Fibroblast of lung (primary cell): ENCODE data around the gene NAT14. TPM values are rescaled to one million over a fixed set of nuclear protein-coding genes. Genes with fewer than 3 reads are reported as not detected.
A peak's percentile ranks its signal among the peaks of the same experiment; 100 is the strongest.

Source experiments
- DNase-seq, 2 donors: peaks; one replicate each; pipeline versions ENCODE4 v3.0.0 to v3.0.0-alpha.2; 2010; ENCODE audit warnings: low read depth in 2 of 2
- H2AFZ ChIP-seq: 2 replicates; pipeline ENCODE4 v1.5.1; 2012; ENCODE audit warnings: low read length, control low read depth, inconsistent platforms
- H3K27ac ChIP-seq: 2 replicates; pipeline ENCODE4 v1.5.1; 2011; ENCODE audit warnings: low read length, control low read depth; ENCODE audit not compliant: insufficient read depth
- H3K27me3 ChIP-seq: 2 replicates; pipeline ENCODE4 v1.5.1; 2011; ENCODE audit warnings: mild to moderate bottlenecking, low read length; ENCODE audit not compliant: control insufficient read depth, insufficient read depth
- H3K36me3 ChIP-seq: 2 replicates; pipeline ENCODE4 v1.5.1; 2011; ENCODE audit warnings: low read length; ENCODE audit not compliant: control insufficient read depth, insufficient read depth
- H3K4me1 ChIP-seq: 2 replicates; pipeline ENCODE4 v1.5.1; 2011; ENCODE audit warnings: low read length; ENCODE audit not compliant: control insufficient read depth, insufficient read depth; ENCODE audit errors: extremely low read depth
- H3K4me2 ChIP-seq: 2 replicates; pipeline ENCODE4 v1.5.1; 2011; ENCODE audit warnings: low read length, control low read depth; ENCODE audit not compliant: insufficient read depth; ENCODE audit errors: extremely low read depth
- H3K4me3 ChIP-seq, 4 experiments: fragments of 200-600 bp in 1 of 4; sonication (generic) in 1 of 4; replicated peaks in 1 of 4; 2 replicates each; pipeline ENCODE4 v1.5.1; 2011 to 2016; ENCODE audit warnings: low read length in 4 of 4, low read depth in 3 of 4, mild to moderate bottlenecking in 3 of 4, control low read depth in 2 of 4, inconsistent platforms in 1 of 4, mixed read lengths in 1 of 4; ENCODE audit not compliant: insufficient read depth in 1 of 4; ENCODE audit errors: control extremely low read depth in 1 of 4
- H3K79me2 ChIP-seq: 2 replicates; pipeline ENCODE4 v1.5.1; 2012; ENCODE audit warnings: mild to moderate bottlenecking, low read length, inconsistent platforms; ENCODE audit not compliant: control insufficient read depth, insufficient read depth
- H3K9ac ChIP-seq: 2 replicates; pipeline ENCODE4 v1.5.1; 2011; ENCODE audit warnings: mild to moderate bottlenecking, low read length, control low read depth; ENCODE audit not compliant: insufficient read depth
- H3K9me3 ChIP-seq: 2 replicates; pipeline ENCODE4 v1.5.1; 2012; ENCODE audit warnings: low read depth, low read length; ENCODE audit not compliant: control insufficient read depth, insufficient read depth
- H4K20me1 ChIP-seq: 2 replicates; pipeline ENCODE4 v1.5.1; 2011; ENCODE audit warnings: low read length; ENCODE audit not compliant: control insufficient read depth, insufficient read depth; ENCODE audit errors: extremely low read depth
- CTCF ChIP-seq, 2 donors: IDR thresholded peaks in 1 of 2; conservative IDR thresholded peaks in 1 of 2; 1 replicate in 1 of 2; 2 replicates in 1 of 2; pipeline ENCODE4 v1.5.1; 2011 to 2012; ENCODE audit warnings: low read length in 2 of 2, control low read depth in 1 of 2, inconsistent platforms in 1 of 2, low read depth in 1 of 2, mild to moderate bottlenecking in 1 of 2
- EZH2 ChIP-seq: IDR thresholded peaks from 2 replicates; pipeline ENCODE4 v1.5.1; 2012; ENCODE audit warnings: low read length, control low read depth, mild to moderate bottlenecking; ENCODE audit errors: missing control alignments
- polyA plus RNA-seq, 2 donors: library from polyadenylated mRNA; depleted of rRNA in 1 of 2; stranded (reverse) in 1 of 2; unstranded in 1 of 2; fragments of >200 nt; gene quantifications; 2 replicates each; pipeline ENCODE4 v1.2.1, GENCODE V29; 2011 to 2012; ENCODE audit warnings: missing spikeins in 1 of 2
- total RNA-seq: library from RNA; depleted of rRNA; stranded (reverse); fragments of >200 nt; gene quantifications from 2 replicates; pipeline ENCODE4 v1.2.1, GENCODE V29; 2014

NAT14 gene
- total and polyA plus RNA-seq, 2 donors (not counting 1 experiment from before 2014, with no cell fraction given), result 18.2 to 18.3 TPM

- DNase-seq, result no peak
- Histone ChIP-seq H3K4me1 (no peaks in the 10 kb centered on the region), H3K4me2 (no peak overlapping the region), H3K79me2 (no peaks in the 10 kb centered on the region), H3K9ac (no peak overlapping the region), H3K4me3 (no peak overlapping the region), H2AFZ (no peak overlapping the region), H3K27ac (no peak overlapping the region), H3K36me3 (peaks cover 9% of the 10 kb centered on the region), H3K27me3 (no peaks in the 10 kb centered on the region), H4K20me1 (no peaks in the 10 kb centered on the region), H3K9me3 (no peaks in the 10 kb centered on the region)
- no peak for TF ChIP-seq CTCF (conservative IDR thresholded peaks at IDR 0.05 in 1 of 2, IDR thresholded peaks at IDR 0.05 in 1 of 2; ENCODE audit: low read depth in 1 of 2, low read length in 2 of 2)
Measured at GRCh38 chr19:55503157-55503501, 18.1 kb downstream of the NAT14 start.

DNA sequence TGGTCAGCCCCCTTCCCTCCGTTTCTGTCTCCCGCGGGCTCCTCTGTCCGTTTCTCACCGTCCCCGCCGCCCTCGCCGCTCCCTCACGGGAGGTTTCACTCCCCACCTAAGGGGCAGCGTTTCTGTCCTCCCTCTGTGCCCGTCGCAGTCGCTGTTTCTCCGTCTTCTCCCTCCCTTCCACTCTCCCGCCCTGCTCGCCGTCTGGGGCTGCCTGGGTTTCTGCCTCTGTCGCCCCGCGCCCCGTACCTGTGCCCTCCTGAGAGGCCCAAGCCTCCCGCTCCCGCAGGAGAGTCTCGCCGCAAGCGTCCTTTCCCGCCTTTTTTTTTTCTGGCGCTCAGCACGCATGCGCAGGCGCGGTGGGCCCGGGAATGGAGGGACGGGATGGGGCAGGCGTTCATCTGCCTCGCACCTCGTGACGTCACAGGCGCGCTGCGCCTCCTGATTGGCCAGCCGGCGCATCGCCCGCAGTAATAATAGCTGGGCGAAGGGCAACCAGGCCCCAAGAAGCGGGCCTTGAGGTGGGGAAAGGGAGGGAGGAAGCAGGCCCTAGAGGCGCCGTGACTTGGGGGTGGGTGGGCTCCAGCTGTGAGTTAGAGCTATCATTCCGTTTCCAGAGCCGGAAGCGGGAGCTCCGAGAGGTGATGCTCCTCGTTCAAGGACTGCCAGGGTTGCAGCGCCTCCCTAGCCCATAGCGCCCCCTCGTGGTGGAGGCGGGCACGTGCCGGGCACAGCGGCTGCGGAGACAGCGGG, 18.7 kb downstream of the NAT14 start:
- Histone ChIP-seq H3K9me3 (no peaks in the 10 kb centered on the region), H3K4me3 (peak overlapping the region; percentile 29 to 59 (median 44)), H3K79me2 (no peaks in the 10 kb centered on the region), H3K9ac (peak overlapping the region; percentile 65), H4K20me1 (no peaks in the 10 kb centered on the region), H2AFZ (peak overlapping the region; percentile 48), H3K27ac (peak overlapping the region; percentile 67), H3K4me1 (no peaks in the 10 kb centered on the region), H3K27me3 (no peaks in the 10 kb centered on the region), H3K36me3 (peaks cover 9% of the 10 kb centered on the region), H3K4me2 (peak overlapping the region; percentile 72)
- TF ChIP-seq CTCF (conservative IDR thresholded peaks at IDR 0.05 in 1 of 2, IDR thresholded peaks at IDR 0.05 in 1 of 2; ENCODE audit: low read depth in 1 of 2, low read length in 2 of 2), result peak; percentile 92 to 95
- no peak for TF ChIP-seq EZH2
- peak; percentile 83 to 91 for DNase-seq

- Histone ChIP-seq H4K20me1 (no peaks in the 10 kb centered on the region), H3K4me2 (peak overlapping the region; percentile 51), H3K27me3 (no peaks in the 10 kb centered on the region), H3K9ac (no peak overlapping the region), H3K4me1 (no peaks in the 10 kb centered on the region), H3K27ac (no peak overlapping the region), H3K4me3 (peak overlapping the region in 1 of 4 experiments; percentile 59), H2AFZ (no peak overlapping the region), H3K36me3 (peaks cover 9% of the 10 kb centered on the region), H3K9me3 (no peaks in the 10 kb centered on the region), H3K79me2 (no peaks in the 10 kb centered on the region)
- DNase-seq, result no peak
- no peak for TF ChIP-seq CTCF (conservative IDR thresholded peaks at IDR 0.05 in 1 of 2, IDR thresholded peaks at IDR 0.05 in 1 of 2; ENCODE audit: low read depth in 1 of 2, low read length in 2 of 2)
Measured at GRCh38 chr19:55504252-55504603, 19.2 kb downstream of the NAT14 start.
